HepG2 (cell line): Measurements from ENCODE around the gene TSHZ1. TPM values are rescaled to one million over a fixed set of nuclear protein-coding genes. Genes with fewer than 3 reads are reported as not detected.

Experiments used
- ATAC-seq: fragments of 200-7000 bp; cut with Tn5 transposase; 3 replicates; pipeline ENCODE4 v1.9.1; 2020; ENCODE audit warnings: mild to moderate bottlenecking, moderate library complexity
- BruUV-seq: library from RNA; stranded (reverse); fragments of 400-500 nt; replicated peaks from 2 replicates; lab custom pipeline; 2021; lab: Mats Ljungman, UMichigan
- CTCF ChIA-PET: fragments of 300-600 bp; formaldehyde crosslinking; extraction: SDS; loops from one replicate; lab custom pipeline; 2021; ENCODE audit warnings: low total read pairs, inconsistent platforms, low intra/inter-chr PET ratio; lab: Yijun Ruan, JAX
- POLR2A ChIA-PET: fragments of 350-600 bp; sonication (Branson Sonifier 250); formaldehyde crosslinking; loops from one replicate; lab custom pipeline; 2020; ENCODE audit warnings: antibody characterized with exemption, inconsistent platforms; lab: Yijun Ruan, JAX
- DNase-seq: peaks from one replicate; pipeline ENCODE4 v3.0.0-alpha.2; 2015; ENCODE audit warnings: low spot score
- FAIRE-seq: peaks from 3 replicates; lab custom pipeline; 2011; peaks lifted over from hg19 to GRCh38; lab: Jason Lieb, UNC
- H2AFZ ChIP-seq: one replicate; pipeline ENCODE4 v1.6.1; 2011; ENCODE audit warnings: low read length, inconsistent platforms
- H3K27ac ChIP-seq: fragments of 300-600 bp; 3 replicates; pipeline ENCODE4 v1.8.0; 2011; ENCODE audit warnings: mixed run types, mild to moderate bottlenecking, mixed read lengths, low read length, inconsistent platforms; ENCODE audit not compliant: insufficient read depth; ENCODE audit errors: extremely low read length
- H3K27me3 ChIP-seq, 2 experiments: fragments of 200-600 bp in 1 of 2; 2 replicates in 1 of 2; 3 replicates in 1 of 2; pipeline versions ENCODE4 v1.6.0 to v1.8.0; 2011; ENCODE audit warnings: low read length in 2 of 2, mild to moderate bottlenecking in 2 of 2, moderate library complexity in 2 of 2, inconsistent platforms in 1 of 2; ENCODE audit not compliant: insufficient read depth in 2 of 2, control insufficient read depth in 1 of 2
- H3K36me3 ChIP-seq, 2 experiments: fragments of 200-600 bp in 1 of 2; replicated peaks in 1 of 2; 2 replicates in 1 of 2; 3 replicates in 1 of 2; pipeline versions ENCODE4 v1.5.1 to v1.8.0; 2011; ENCODE audit warnings: low read length in 2 of 2, inconsistent platforms in 1 of 2; ENCODE audit not compliant: insufficient read depth in 2 of 2, control insufficient read depth in 1 of 2
- H3K4me1 ChIP-seq: 2 replicates; pipeline ENCODE4 v1.5.1; 2012; ENCODE audit warnings: low read length, inconsistent platforms; ENCODE audit not compliant: insufficient read depth
- H3K4me2 ChIP-seq: 2 replicates; pipeline ENCODE4 v1.6.0; 2011; ENCODE audit warnings: low read depth, low read length, inconsistent platforms
- H3K4me3 ChIP-seq, 3 experiments: fragments of 200-600 bp in 1 of 3; sonication (generic), shearing (Covaris generic) in 1 of 3; replicated peaks in 1 of 3; 2 replicates each; pipeline ENCODE4 v1.5.1; 2011 to 2016; ENCODE audit warnings: low read length in 3 of 3, inconsistent platforms in 2 of 3, low read depth in 2 of 3, mild to moderate bottlenecking in 2 of 3, control low read depth in 1 of 3, mixed read lengths in 1 of 3; ENCODE audit not compliant: insufficient read depth in 1 of 3
- H3K79me2 ChIP-seq: one replicate; pipeline ENCODE4 v1.6.1; 2011; ENCODE audit warnings: low read length, inconsistent platforms; ENCODE audit not compliant: insufficient read depth
- H3K9ac ChIP-seq: 2 replicates; pipeline ENCODE4 v1.6.0; 2011; ENCODE audit warnings: mild to moderate bottlenecking, low read depth, low read length, inconsistent platforms; ENCODE audit not compliant: insufficient read depth
- H3K9me3 ChIP-seq: 2 replicates; pipeline ENCODE4 v1.5.1; 2012; ENCODE audit warnings: mild to moderate bottlenecking, low read length
- H4K20me1 ChIP-seq: 2 replicates; pipeline ENCODE4 v1.6.0; 2011; ENCODE audit warnings: inconsistent platforms, mild to moderate bottlenecking, low read length, moderate library complexity; ENCODE audit not compliant: insufficient read depth
- CCAR2 ChIP-seq: fragments of 200-400 bp; formaldehyde crosslinking; optimal IDR thresholded peaks from 2 replicates; pipeline ENCODE3; 2018; ENCODE audit warnings: low read depth, mild to moderate bottlenecking, low read length, moderate library complexity
- CEBPG ChIP-seq: IDR thresholded peaks from 2 replicates; pipeline ENCODE4 v1.6.1; 2016
- CHCHD3 ChIP-seq: sonication (generic); formaldehyde crosslinking; IDR thresholded peaks from 2 replicates; pipeline ENCODE4 v1.8.0; 2022; ENCODE audit warnings: mild to moderate bottlenecking, missing genetic modification reagents, moderate library complexity
- GATA4 ChIP-seq: sonication (generic); IDR thresholded peaks from 2 replicates; pipeline ENCODE4 v1.6.1; 2016; ENCODE audit warnings: antibody characterized with exemption, low read depth, borderline replicate concordance
- KDM4B ChIP-seq: sonication (generic); formaldehyde crosslinking; IDR thresholded peaks from 2 replicates; pipeline ENCODE4 v1.4.0; 2020; ENCODE audit warnings: missing genetic modification reagents
- KDM5B ChIP-seq: sonication (generic); formaldehyde crosslinking; IDR thresholded peaks from 2 replicates; pipeline ENCODE4 v1.4.0; 2020; ENCODE audit warnings: missing genetic modification reagents, mild to moderate bottlenecking, borderline replicate concordance
- MZF1 ChIP-seq: sonication (generic); formaldehyde crosslinking; IDR thresholded peaks from 2 replicates; pipeline ENCODE4 v1.8.1; 2023; ENCODE audit warnings: mild to moderate bottlenecking, missing genetic modification reagents, borderline replicate concordance
- NFRKB ChIP-seq: fragments of 450-650 bp; IDR thresholded peaks from 2 replicates; pipeline ENCODE4 v1.6.1; 2017
- TBL1XR1 ChIP-seq: fragments of 150-350 bp; IDR thresholded peaks from 2 replicates; pipeline ENCODE4 v1.6.1; 2014; ENCODE audit warnings: borderline replicate concordance, low read length; ENCODE audit not compliant: partially characterized antibody
- ZFP1 ChIP-seq: IDR thresholded peaks from 2 replicates; pipeline ENCODE4 v1.6.1; 2016
- ZFYVE20 ChIP-seq: sonication (generic); formaldehyde crosslinking; IDR thresholded peaks from 2 replicates; pipeline ENCODE4 v1.8.0; 2023; ENCODE audit warnings: low read depth, mild to moderate bottlenecking, moderate library complexity, missing genetic modification reagents, borderline replicate concordance
- ZHX2 ChIP-seq, 2 experiments: sonication (generic) in 1 of 2; formaldehyde crosslinking in 1 of 2; IDR thresholded peaks; 2 replicates each; pipeline versions ENCODE4 v1.6.1 to v1.9.0; 2014 to 2022; ENCODE audit warnings: antibody characterized with exemption in 1 of 2, borderline replicate concordance in 1 of 2, inconsistent platforms in 1 of 2, low read depth in 1 of 2, missing genetic modification reagents in 1 of 2
- ZNF256 ChIP-seq: sonication (generic); formaldehyde crosslinking; conservative IDR thresholded peaks from 2 replicates; pipeline ENCODE4 v1.4.0; 2020; ENCODE audit warnings: missing genetic modification reagents
- ZNF274 ChIP-seq: sonication (generic); formaldehyde crosslinking; IDR thresholded peaks from 2 replicates; pipeline ENCODE4 v1.5.1; 2020; ENCODE audit warnings: mild to moderate bottlenecking, missing genetic modification reagents
- ZNF432 ChIP-seq: sonication (generic); formaldehyde crosslinking; IDR thresholded peaks from 2 replicates; pipeline ENCODE4 v1.5.0; 2020; ENCODE audit warnings: missing genetic modification reagents, mild to moderate bottlenecking, borderline replicate concordance
- ZSCAN21 ChIP-seq: sonication (generic); formaldehyde crosslinking; IDR thresholded peaks from 2 replicates; pipeline ENCODE4 v1.8.0; 2022; ENCODE audit warnings: mild to moderate bottlenecking, missing genetic modification reagents, moderate library complexity, borderline replicate concordance
- WGBS: methylation state at CpG from one replicate; pipeline ENCODE4 v1.1.6; 2017; ENCODE audit warnings: low lambda C conversion rate; 5-methylcytosine and 5-hydroxymethylcytosine counted together
- in situ Hi-C: cut with HindIII; loops from 2 replicates; pipeline ENCODE4 v1.10.0; 2017; ENCODE audit warnings: low pct_unique_long_range_greater_than_20kb; ENCODE audit not compliant: extremely low pct_ligation_motif_present
- intact Hi-C: fragments of 100-400 bp; cut with micrococcal nuclease; formaldehyde crosslinking; loops from one replicate; pipeline ENCODE4 v1.10.0; 2022; ENCODE audit not compliant: unreplicated experiment
- polyA plus RNA-seq, 8 experiments: library from polyadenylated mRNA; depleted of rRNA in 3 of 8; stranded (reverse) in 7 of 8; unstranded in 1 of 8; fragments of >200 nt; fragmentation: Illumina TruSeq in 4 of 8; extraction: Trizol in 4 of 8; gene quantifications; 2 replicates each; pipeline versions ENCODE4 v1.2.1 to v1.2.3, GENCODE V29; 2011 to 2016; ENCODE audit warnings: low read depth in 4 of 8, missing spikeins in 1 of 8, mixed read lengths in 1 of 8; ENCODE audit not compliant: insufficient read depth in 1 of 8
- total RNA-seq, 5 experiments: library from RNA; depleted of rRNA; stranded (reverse); fragments of >200 nt; fragmentation: Illumina TruSeq; extraction: Trizol; gene quantifications; 2 replicates each; pipeline ENCODE4 v1.2.3, GENCODE V29; 2016; ENCODE audit warnings: low read depth in 1 of 5
- TF ChIP-seq, protein P1 (sequence below): sonication (generic); formaldehyde crosslinking; IDR thresholded peaks from 2 replicates; pipeline ENCODE4 v1.5.0; 2020; ENCODE audit warnings: mild to moderate bottlenecking, missing genetic modification reagents

Gene TSHZ1
- total and polyA plus RNA-seq, 2 of the 13 experiments (the other 11 are each of a cell fraction or from before 2014, with no cell fraction given), result 2.5 to 2.7 TPM

- no peak for TF ChIP-seq GATA4
- TF ChIP-seq ZNF256 (CRISPR knock-in tag), result no peak
- TF ChIP-seq CCAR2, result no peak
- TF ChIP-seq, protein P1, sequence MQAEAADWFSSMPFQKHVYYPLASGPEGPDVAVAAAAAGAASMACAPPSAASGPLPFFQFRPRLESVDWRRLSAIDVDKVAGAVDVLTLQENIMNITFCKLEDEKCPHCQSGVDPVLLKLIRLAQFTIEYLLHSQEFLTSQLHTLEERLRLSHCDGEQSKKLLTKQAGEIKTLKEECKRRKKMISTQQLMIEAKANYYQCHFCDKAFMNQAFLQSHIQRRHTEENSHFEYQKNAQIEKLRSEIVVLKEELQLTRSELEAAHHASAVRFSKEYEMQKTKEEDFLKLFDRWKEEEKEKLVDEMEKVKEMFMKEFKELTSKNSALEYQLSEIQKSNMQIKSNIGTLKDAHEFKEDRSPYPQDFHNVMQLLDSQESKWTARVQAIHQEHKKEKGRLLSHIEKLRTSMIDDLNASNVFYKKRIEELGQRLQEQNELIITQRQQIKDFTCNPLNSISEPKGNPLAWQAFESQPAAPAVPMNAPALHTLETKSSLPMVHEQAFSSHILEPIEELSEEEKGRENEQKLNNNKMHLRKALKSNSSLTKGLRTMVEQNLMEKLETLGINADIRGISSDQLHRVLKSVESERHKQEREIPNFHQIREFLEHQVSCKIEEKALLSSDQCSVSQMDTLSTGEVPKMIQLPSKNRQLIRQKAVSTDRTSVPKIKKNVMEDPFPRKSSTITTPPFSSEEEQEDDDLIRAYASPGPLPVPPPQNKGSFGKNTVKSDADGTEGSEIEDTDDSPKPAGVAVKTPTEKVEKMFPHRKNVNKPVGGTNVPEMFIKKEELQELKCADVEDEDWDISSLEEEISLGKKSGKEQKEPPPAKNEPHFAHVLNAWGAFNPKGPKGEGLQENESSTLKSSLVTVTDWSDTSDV (CRISPR knock-in tag), result no peak
- TF ChIP-seq CEBPG, result no peak
- no peak for TF ChIP-seq NFRKB
Measured at GRCh38 chr18:75164479-75164878, 46.1 kb upstream of the TSHZ1 start (continued).

- in situ Hi-C loops (loop anchor here (25.0 kb wide), 1 partner anchor 321 kb away; no protein-coding TSS in a partner anchor), intact Hi-C loops (no loop called here)
- FAIRE-seq, result no peak
- TF ChIP-seq TBL1XR1 (no peak), CHCHD3 (no peak), MZF1 (CRISPR knock-in tag) (no peak), ZSCAN21 (CRISPR knock-in tag) (no peak), KDM5B (no peak), ZHX2 (IDR thresholded peaks at IDR 0.05; ENCODE audit: low read depth) (no peak), ZHX2 (CRISPR knock-in tag; IDR thresholded peaks at IDR 0.05; ENCODE audit: borderline replicate concordance) (no peak), ZNF432 (CRISPR knock-in tag) (no peak), ZNF274 (no peak), ZFP1 (CRISPR knock-in tag) (no peak), KDM4B (CRISPR knock-in tag) (no peak), ZFYVE20 (no peak)
Measured at GRCh38 chr18:75165926-75166325, 44.7 kb upstream of the TSHZ1 start.

More at GRCh38 chr18:75165926-75166325, 44.7 kb upstream of the TSHZ1 start:
- no peak overlapping the region for H3K9ac ChIP-seq
- no peaks in the 10 kb centered on the region for H3K36me3 ChIP-seq
- no peaks in the 10 kb centered on the region for H3K9me3 ChIP-seq
- no peaks in the 10 kb centered on the region for H3K79me2 ChIP-seq
- H3K27me3 ChIP-seq, result peaks cover 0 to 22% of the 10 kb centered on the region in 2 experiments; a peak in 3 of 5 replicates
- H3K4me2 ChIP-seq, result no peak overlapping the region
- ATAC-seq (no peak), DNase-seq (no peak)
- H3K27ac ChIP-seq, result no peak overlapping the region
- POLR2A ChIA-PET, result no interaction called here
- H4K20me1 ChIP-seq, result no peaks in the 10 kb centered on the region
- no TSS peak for BruUV-seq
- no peak overlapping the region for H2AFZ ChIP-seq
- 12% methylated on average over 6 of the region's 8 CpGs for WGBS
- H3K4me1 ChIP-seq, result peaks cover 3% of the 10 kb centered on the region
- no peak overlapping the region for H3K4me3 ChIP-seq
- CTCF ChIA-PET, result no interaction called here
